Neural crest cell (in vitro differentiated cells): Measurements from ENCODE around the gene LRGUK. TPM values are rescaled to one million over a fixed set of nuclear protein-coding genes. Genes with fewer than 3 reads are reported as not detected.
"Not testable (repeated sequence)": the region's sequence is repeated elsewhere in the genome, so short reads cannot be mapped to it uniquely, and the experiment has no call there.

ENCODE experiments used
- DNase-seq: peaks from one replicate; pipeline ENCODE4 v3.0.0; 2021; ENCODE audit warnings: low read depth, mixed read lengths, low spot score
- H3K27ac Mint-ChIP-seq: one replicate; pipeline ENCODE4 v1.8.0; 2021; ENCODE audit warnings: mild to moderate bottlenecking, mixed read lengths; ENCODE audit not compliant: unreplicated experiment
- H3K27me3 Mint-ChIP-seq: 2 replicates; pipeline ENCODE4 v1.8.0; 2021; ENCODE audit warnings: low read depth, mild to moderate bottlenecking, mixed read lengths
- H3K36me3 Mint-ChIP-seq: 2 replicates; pipeline ENCODE4 v1.8.0; 2021; ENCODE audit warnings: low read depth, mild to moderate bottlenecking, mixed read lengths
- H3K4me1 Mint-ChIP-seq: 2 replicates; pipeline ENCODE4 v1.8.0; 2021; ENCODE audit warnings: mixed read lengths
- H3K4me3 Mint-ChIP-seq: one replicate; pipeline ENCODE4 v1.8.0; 2021; ENCODE audit warnings: mild to moderate bottlenecking, mixed read lengths
- H3K9me3 Mint-ChIP-seq: 2 replicates; pipeline ENCODE4 v1.8.0; 2021; ENCODE audit warnings: mixed read lengths
- total RNA-seq: library from RNA; stranded (reverse); gene quantifications from 2 replicates; pipeline ENCODE4 v1.2.1, GENCODE V29; 2021
- TF ChIP-seq, protein P1 (sequence below): fragments of 200-600 bp; sonication (generic); conservative IDR thresholded peaks from 2 replicates; pipeline ENCODE4 v1.5.0; 2021; ENCODE audit warnings: antibody characterized with exemption, mild to moderate bottlenecking

Gene LRGUK
- total RNA-seq, 1 donor from 2014 or later = 1.0 TPM

DNA sequence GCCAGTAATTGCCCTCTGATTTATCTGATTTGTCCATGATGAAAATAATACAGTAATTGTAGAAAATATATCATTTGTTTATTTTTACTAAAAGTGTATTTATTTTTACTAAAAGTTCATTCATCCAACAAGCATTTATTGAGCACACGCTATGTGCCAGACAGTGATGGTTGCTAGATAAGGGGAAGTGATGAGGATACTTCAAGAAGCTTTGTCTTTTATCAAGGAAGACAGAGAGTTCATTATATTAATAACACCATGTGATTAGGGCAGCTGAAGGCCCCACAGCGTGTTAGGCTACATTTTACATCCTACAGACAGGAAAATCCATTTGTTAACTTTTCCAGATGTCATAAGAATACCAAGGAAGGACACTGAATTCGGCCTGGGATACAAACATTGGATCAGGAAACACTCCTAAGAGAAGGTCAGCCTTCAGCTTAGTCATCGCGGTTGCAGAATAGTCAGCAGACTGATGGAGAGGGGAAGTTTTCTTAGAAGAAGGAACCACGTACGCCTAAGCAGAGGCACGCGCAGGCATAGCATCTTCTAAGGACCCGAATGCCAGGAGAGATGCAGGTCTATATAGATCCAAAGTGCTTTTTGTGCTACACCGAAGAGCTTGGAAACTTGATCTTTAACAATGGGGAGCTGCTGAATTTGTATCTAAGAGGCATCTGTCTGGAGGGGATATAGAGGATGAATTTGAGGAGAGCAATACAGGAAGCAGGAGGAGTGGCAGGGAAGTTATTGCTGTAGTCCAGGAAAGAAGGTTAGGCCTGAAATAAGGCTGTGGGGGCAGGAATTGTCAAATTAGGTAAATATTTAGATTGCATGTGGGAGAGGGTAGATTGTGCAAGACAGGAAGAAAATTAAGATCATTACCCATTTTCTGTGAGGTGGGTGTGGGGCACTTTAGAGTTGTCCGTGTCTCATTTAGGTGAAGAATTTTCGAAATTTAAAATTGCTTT lies 85.7 kb downstream of the LRGUK start:
- TF ChIP-seq, protein P1, sequence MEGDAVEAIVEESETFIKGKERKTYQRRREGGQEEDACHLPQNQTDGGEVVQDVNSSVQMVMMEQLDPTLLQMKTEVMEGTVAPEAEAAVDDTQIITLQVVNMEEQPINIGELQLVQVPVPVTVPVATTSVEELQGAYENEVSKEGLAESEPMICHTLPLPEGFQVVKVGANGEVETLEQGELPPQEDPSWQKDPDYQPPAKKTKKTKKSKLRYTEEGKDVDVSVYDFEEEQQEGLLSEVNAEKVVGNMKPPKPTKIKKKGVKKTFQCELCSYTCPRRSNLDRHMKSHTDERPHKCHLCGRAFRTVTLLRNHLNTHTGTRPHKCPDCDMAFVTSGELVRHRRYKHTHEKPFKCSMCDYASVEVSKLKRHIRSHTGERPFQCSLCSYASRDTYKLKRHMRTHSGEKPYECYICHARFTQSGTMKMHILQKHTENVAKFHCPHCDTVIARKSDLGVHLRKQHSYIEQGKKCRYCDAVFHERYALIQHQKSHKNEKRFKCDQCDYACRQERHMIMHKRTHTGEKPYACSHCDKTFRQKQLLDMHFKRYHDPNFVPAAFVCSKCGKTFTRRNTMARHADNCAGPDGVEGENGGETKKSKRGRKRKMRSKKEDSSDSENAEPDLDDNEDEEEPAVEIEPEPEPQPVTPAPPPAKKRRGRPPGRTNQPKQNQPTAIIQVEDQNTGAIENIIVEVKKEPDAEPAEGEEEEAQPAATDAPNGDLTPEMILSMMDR = no peak
- no peak for DNase-seq
- H3K4me1 Mint-ChIP-seq = no peaks in the 10 kb centered on the region
- no peak overlapping the region for H3K4me3 Mint-ChIP-seq
- no peaks in the 10 kb centered on the region for H3K27me3 Mint-ChIP-seq
- H3K27ac Mint-ChIP-seq = no peak overlapping the region
- H3K36me3 Mint-ChIP-seq = no peaks in the 10 kb centered on the region
- H3K9me3 Mint-ChIP-seq = no peaks in the 10 kb centered on the region

DNA sequence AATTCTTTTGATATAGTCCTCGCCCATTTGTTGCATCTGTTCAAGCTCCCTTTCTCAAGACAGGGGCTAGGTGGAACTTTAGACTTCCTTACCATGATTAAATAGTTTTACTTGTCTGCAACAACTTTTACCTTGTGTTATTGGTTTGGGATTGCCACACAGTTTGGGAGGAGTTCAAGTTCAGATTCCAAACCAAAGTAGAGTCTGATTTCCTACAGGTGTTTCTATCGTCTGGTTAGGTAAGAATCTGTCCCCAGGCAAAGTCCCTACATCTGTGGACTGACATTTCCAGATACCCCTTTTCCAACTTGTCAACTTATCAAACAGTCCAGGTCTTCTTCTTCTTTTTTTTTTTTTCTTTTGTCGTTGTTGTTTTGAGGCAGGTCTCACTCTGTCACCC lies 93.1 kb downstream of the LRGUK start:
- Mint-ChIP-seq H3K4me3 (no peak overlapping the region), H3K27ac (no peak overlapping the region), H3K36me3 (no peaks in the 10 kb centered on the region), H3K4me1 (no peaks in the 10 kb centered on the region), H3K9me3 (no peaks in the 10 kb centered on the region), H3K27me3 (no peaks in the 10 kb centered on the region)
- TF ChIP-seq, protein P1 = no peak
- DNase-seq = no peak

DNA sequence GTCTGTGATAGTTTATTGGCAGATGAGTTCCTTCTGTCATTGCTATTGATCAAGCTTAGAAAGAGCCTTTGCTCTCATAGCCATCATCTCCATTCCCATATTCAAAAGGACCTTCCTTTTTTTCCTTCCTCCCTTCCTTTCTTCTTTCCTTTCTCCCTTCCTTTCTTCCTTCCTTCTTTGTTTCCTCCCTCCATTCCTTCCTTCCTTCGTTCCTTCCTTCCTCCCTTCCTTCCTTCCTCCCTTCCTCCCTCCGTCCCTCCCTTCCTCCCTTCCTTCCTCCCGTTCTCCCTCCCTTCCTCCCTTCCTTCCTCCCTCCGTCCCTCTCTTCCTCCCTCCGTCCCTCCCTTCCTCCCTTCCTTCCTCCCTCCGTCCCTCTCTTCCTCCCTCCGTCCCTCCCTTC lies 104.2 kb downstream of the LRGUK start:
- not testable (repeated sequence) for H3K4me1 Mint-ChIP-seq, H3K27me3 Mint-ChIP-seq, H3K36me3 Mint-ChIP-seq, H3K27ac Mint-ChIP-seq, DNase-seq, H3K4me3 Mint-ChIP-seq
- peaks cover 13% of the 10 kb centered on the region for H3K9me3 Mint-ChIP-seq

DNA sequence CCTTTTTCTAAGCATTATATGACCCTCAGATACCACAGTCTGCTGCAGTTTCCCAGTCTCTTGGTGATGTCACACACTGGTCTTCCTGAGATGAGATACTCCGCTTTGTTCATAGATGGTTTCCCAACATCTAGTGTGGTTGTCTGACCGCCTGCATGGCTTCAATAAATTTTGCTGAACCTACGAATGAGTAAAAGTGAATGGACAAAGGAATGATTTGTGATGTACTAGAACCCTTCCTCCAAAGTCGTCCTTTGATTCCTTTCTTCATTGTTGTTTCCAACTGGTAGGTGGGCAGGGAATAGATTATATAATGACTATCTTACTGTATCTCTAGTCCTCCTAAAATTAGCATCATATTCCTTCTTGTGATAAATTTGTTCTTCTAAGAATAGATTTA lies 107.1 kb downstream of the LRGUK start:
- TF ChIP-seq, protein P1 = no peak
- no peak for DNase-seq
- Mint-ChIP-seq H3K27me3 (peaks cover 3% of the 10 kb centered on the region), H3K4me1 (no peaks in the 10 kb centered on the region), H3K36me3 (peaks cover 3% of the 10 kb centered on the region), H3K27ac (no peak overlapping the region), H3K9me3 (peaks cover 15% of the 10 kb centered on the region), H3K4me3 (no peak overlapping the region)

DNA sequence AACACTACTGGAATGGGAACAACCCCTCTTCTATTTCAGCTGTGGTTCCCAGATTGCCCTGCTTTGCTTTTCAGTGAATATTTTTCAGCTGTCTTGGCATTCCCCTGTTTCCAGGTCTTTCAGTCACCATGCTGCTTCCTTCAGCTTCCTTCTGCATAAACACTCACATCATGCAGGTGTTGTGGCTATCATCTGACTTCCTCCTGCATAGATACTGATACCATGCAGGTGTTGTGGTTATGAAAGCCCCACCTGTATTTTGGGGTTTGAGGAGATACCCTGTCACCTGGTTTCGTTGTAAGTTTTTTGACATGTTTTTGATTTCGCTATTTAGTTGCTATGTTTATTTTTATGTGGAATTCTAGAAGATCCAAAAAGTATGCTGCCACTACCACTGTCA lies 118.1 kb downstream of the LRGUK start:
- Mint-ChIP-seq H3K27ac (no peak overlapping the region), H3K4me3 (no peak overlapping the region), H3K4me1 (no peaks in the 10 kb centered on the region)

More for the DNA sequence above, 118.1 kb downstream of the LRGUK start:
- DNase-seq = no peak
- TF ChIP-seq, protein P1 = no peak
- peaks cover 9% of the 10 kb centered on the region for H3K27me3 Mint-ChIP-seq
- H3K36me3 Mint-ChIP-seq = peaks cover 6% of the 10 kb centered on the region
- peaks cover 10% of the 10 kb centered on the region for H3K9me3 Mint-ChIP-seq
